H9 (cell line): ENCODE results near the gene ARMC9. TPM values are rescaled to one million over a fixed set of nuclear protein-coding genes. Genes with fewer than 3 reads are reported as not detected.

Experiments used
- DNase-seq: peaks from one replicate; pipeline ENCODE4 v3.0.0-alpha.2; 2017
- H2AFZ ChIP-seq: one replicate; pipeline ENCODE4 v1.6.1; 2013; ENCODE audit warnings: mild to moderate bottlenecking, low read length, control low read depth, moderate library complexity
- H2AK5ac ChIP-seq: 2 replicates; pipeline ENCODE4 v1.6.1; 2013; ENCODE audit warnings: low read length, control low read depth, mixed read lengths; ENCODE audit not compliant: insufficient read length
- H2BK120ac ChIP-seq: one replicate; pipeline ENCODE4 v1.6.1; 2013; ENCODE audit warnings: low read depth, mild to moderate bottlenecking, low read length, control low read depth, inconsistent platforms; ENCODE audit not compliant: poor library complexity, severe bottlenecking
- H2BK12ac ChIP-seq: 2 replicates; pipeline ENCODE4 v1.6.1; 2013; ENCODE audit warnings: low read length, control low read depth, mixed read lengths, low read depth; ENCODE audit not compliant: insufficient read length
- H2BK15ac ChIP-seq: 2 replicates; pipeline ENCODE4 v1.6.1; 2013; ENCODE audit warnings: low read depth, low read length, control low read depth
- H2BK20ac ChIP-seq: one replicate; pipeline ENCODE4 v1.6.1; 2013; ENCODE audit warnings: low read depth, mild to moderate bottlenecking, low read length, control low read depth, inconsistent platforms; ENCODE audit not compliant: poor library complexity, severe bottlenecking
- H2BK5ac ChIP-seq: 2 replicates; pipeline ENCODE4 v1.6.1; 2013; ENCODE audit warnings: low read length, control low read depth, mixed read lengths; ENCODE audit not compliant: insufficient read length
- H3K14ac ChIP-seq: 2 replicates; pipeline ENCODE4 v1.6.1; 2013; ENCODE audit warnings: low read length, control low read depth; ENCODE audit not compliant: insufficient read depth
- H3K18ac ChIP-seq: 2 replicates; pipeline ENCODE4 v1.6.1; 2013; ENCODE audit warnings: low read depth, mild to moderate bottlenecking, mixed read lengths, low read length, control low read depth; ENCODE audit not compliant: insufficient read length
- H3K23ac ChIP-seq: 2 replicates; pipeline ENCODE4 v1.6.1; 2013; ENCODE audit warnings: low read length, control low read depth, mixed read lengths, low read depth; ENCODE audit not compliant: insufficient read length
- H3K23me2 ChIP-seq: 2 replicates; pipeline ENCODE4 v1.6.1; 2013; ENCODE audit warnings: low read depth, mild to moderate bottlenecking, mixed read lengths, low read length, control low read depth; ENCODE audit not compliant: insufficient read length, poor library complexity, severe bottlenecking
- H3K27ac ChIP-seq: 2 replicates; pipeline ENCODE4 v1.5.1; 2013; ENCODE audit warnings: low read length, control low read depth, mixed read lengths, low read depth; ENCODE audit not compliant: insufficient read length
- H3K27me3 ChIP-seq: 2 replicates; pipeline ENCODE4 v1.6.1; 2013; ENCODE audit warnings: low read length, control low read depth, inconsistent platforms; ENCODE audit not compliant: insufficient read depth
- H3K4ac ChIP-seq: 2 replicates; pipeline ENCODE4 v1.6.1; 2013; ENCODE audit warnings: low read depth, mild to moderate bottlenecking, control low read depth, inconsistent platforms, low read length, moderate library complexity
- H3K4me1 ChIP-seq: 2 replicates; pipeline ENCODE4 v1.6.1; 2013; ENCODE audit warnings: low read length, control low read depth, inconsistent platforms; ENCODE audit not compliant: insufficient read depth
- H3K4me2 ChIP-seq: 2 replicates; pipeline ENCODE4 v1.6.1; 2013; ENCODE audit warnings: low read length, control low read depth, mixed read lengths; ENCODE audit not compliant: insufficient read length, insufficient read depth
- H3K56ac ChIP-seq: 2 replicates; pipeline ENCODE4 v1.6.1; 2013; ENCODE audit warnings: low read depth, mild to moderate bottlenecking, mixed read lengths, low read length, control low read depth; ENCODE audit not compliant: insufficient read length
- H3K79me1 ChIP-seq: 2 replicates; pipeline ENCODE4 v1.6.1; 2013; ENCODE audit warnings: low read depth, mild to moderate bottlenecking, moderate library complexity, low read length, control low read depth, inconsistent platforms; ENCODE audit not compliant: insufficient read depth, poor library complexity, severe bottlenecking
- H3K79me2 ChIP-seq: 2 replicates; pipeline ENCODE4 v1.6.1; 2013; ENCODE audit warnings: low read length, control low read depth, inconsistent platforms; ENCODE audit not compliant: insufficient read depth
- H3K9ac ChIP-seq: 2 replicates; pipeline ENCODE4 v1.6.1; 2013; ENCODE audit warnings: low read length, control low read depth, mixed read lengths; ENCODE audit not compliant: insufficient read length; ENCODE audit errors: extremely low read depth
- H3K9me3 ChIP-seq: one replicate; pipeline ENCODE4 v1.6.1; 2013; ENCODE audit warnings: low read depth, low read length, inconsistent platforms; ENCODE audit not compliant: control insufficient read depth
- H3T11ph ChIP-seq: one replicate; pipeline ENCODE4 v1.6.1; 2013; ENCODE audit warnings: mild to moderate bottlenecking, low read length, control low read depth, inconsistent platforms
- H4K20me1 ChIP-seq: one replicate; pipeline ENCODE4 v1.6.1; 2013; ENCODE audit not compliant: control insufficient read depth, insufficient read length, insufficient read depth
- H4K5ac ChIP-seq: 2 replicates; pipeline ENCODE4 v1.6.1; 2013; ENCODE audit warnings: low read depth, mild to moderate bottlenecking, mixed read lengths, low read length, control low read depth; ENCODE audit not compliant: insufficient read length
- H4K8ac ChIP-seq: replicated peaks from 2 replicates; pipeline ENCODE4 v1.6.1; 2013; ENCODE audit warnings: low read length, control low read depth, mixed read lengths, low read depth; ENCODE audit not compliant: insufficient read length
- H4K91ac ChIP-seq: 2 replicates; pipeline ENCODE4 v1.6.1; 2013; ENCODE audit warnings: low read depth, mild to moderate bottlenecking, moderate library complexity, mixed read lengths, low read length, control low read depth; ENCODE audit not compliant: insufficient read length
- H3K27ac Mint-ChIP-seq, 3 experiments: 2 replicates in 2 of 3; 3 replicates in 1 of 3; pipeline ENCODE4 v1.8.0; 2020 to 2021; ENCODE audit warnings: mixed read lengths in 3 of 3, mild to moderate bottlenecking in 1 of 3, moderate library complexity in 1 of 3
- H3K27me3 Mint-ChIP-seq: 2 replicates; pipeline ENCODE4 v1.8.0; 2021; ENCODE audit warnings: low read depth, mild to moderate bottlenecking, moderate library complexity, mixed read lengths
- H3K36me3 Mint-ChIP-seq, 3 experiments: 2 replicates in 2 of 3; 3 replicates in 1 of 3; pipeline ENCODE4 v1.8.0; 2020 to 2021; ENCODE audit warnings: low read depth in 3 of 3, mixed read lengths in 3 of 3; ENCODE audit not compliant: insufficient read depth in 1 of 3
- H3K4me1 Mint-ChIP-seq, 2 experiments: 2 replicates each; pipeline ENCODE4 v1.8.0; 2020; ENCODE audit warnings: mixed read lengths in 2 of 2
- H3K4me3 Mint-ChIP-seq, 2 experiments: 2 replicates in 1 of 2; 3 replicates in 1 of 2; pipeline ENCODE4 v1.8.0; 2020 to 2021; ENCODE audit warnings: mild to moderate bottlenecking in 2 of 2, mixed read lengths in 2 of 2, moderate library complexity in 1 of 2
- H3K9me3 Mint-ChIP-seq, 2 experiments: 2 replicates in 1 of 2; 3 replicates in 1 of 2; pipeline ENCODE4 v1.8.0; 2020; ENCODE audit warnings: mild to moderate bottlenecking in 2 of 2, mixed read lengths in 2 of 2, moderate library complexity in 1 of 2
- CTCF ChIP-seq: fragments of 200-600 bp; sonication (generic); conservative IDR thresholded peaks from 3 replicates; pipeline ENCODE4 v1.8.0; 2021; ENCODE audit warnings: antibody characterized with exemption, mild to moderate bottlenecking
- WGBS: extraction: QIAGEN DNeasy Blood & Tissue Kit; methylation state at CpG from one replicate; pipeline ENCODE4 v1.1.7; 2013; ENCODE audit warnings: missing lambda C conversion rate, low lambda C conversion rate, mixed read lengths; ENCODE audit not compliant: insufficient read length; ENCODE audit errors: extremely low coverage; 5-methylcytosine and 5-hydroxymethylcytosine counted together
- total RNA-seq: library from RNA; stranded (reverse); gene quantifications from 2 replicates; pipeline ENCODE4 v1.2.1, GENCODE V29; 2021

The ARMC9 gene
- total RNA-seq, 1 experiment from 2014 or later: 37.6 TPM

DNA sequence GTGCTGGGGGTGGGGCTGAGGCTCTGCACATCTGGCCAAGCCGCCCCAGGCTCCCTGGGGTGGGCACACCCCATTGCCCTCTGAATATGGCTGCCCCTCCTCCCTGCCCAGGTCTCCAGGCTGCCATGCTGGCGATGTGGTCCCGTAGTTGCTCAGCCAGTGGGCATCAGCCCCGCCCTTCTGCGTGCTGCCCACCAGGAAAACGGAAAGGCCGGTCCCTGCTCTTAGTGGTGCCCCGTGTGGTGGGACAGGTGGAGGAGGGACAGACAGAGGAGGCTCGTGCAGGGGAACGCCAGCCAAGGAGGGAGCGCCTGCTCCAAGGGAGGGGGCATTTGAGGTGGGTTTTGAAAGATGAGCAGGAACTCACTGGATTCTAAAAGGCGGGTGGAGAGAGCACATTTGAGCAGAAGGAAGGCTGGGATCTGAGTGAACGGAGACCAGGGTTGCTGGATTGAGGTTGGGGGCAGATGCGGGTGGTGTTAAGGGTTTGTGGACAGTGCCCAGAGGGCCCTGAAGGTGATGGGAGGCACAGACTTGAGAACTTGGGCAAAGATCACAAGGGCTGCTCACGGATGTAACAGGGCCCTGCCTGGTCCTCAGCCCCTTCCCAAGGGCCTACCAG is 190.4 kb downstream of the ARMC9 start:
- Histone ChIP-seq H2AK5ac (no peak overlapping the region), H3K14ac (no peak overlapping the region; the same call in 1 of the 2 replicates), H2BK15ac (no peak overlapping the region), H4K91ac (no peak overlapping the region), H3K23ac (no peak overlapping the region), H3T11ph (no peak overlapping the region), H2BK5ac (no peak overlapping the region), H3K9me3 (no peaks in the 10 kb centered on the region), H4K8ac (no peak overlapping the region), H3K79me1 (no peaks in the 10 kb centered on the region), H3K4me2 (no peak overlapping the region), H3K4ac (no peak overlapping the region), H3K27ac (no peak overlapping the region), H2AFZ (no peak overlapping the region), H4K20me1 (no peaks in the 10 kb centered on the region), H3K56ac (no peak overlapping the region), H2BK120ac (no peak overlapping the region), H3K18ac (no peak overlapping the region), H3K27me3 (no peaks in the 10 kb centered on the region), H3K9ac (no peak overlapping the region), H3K4me1 (no peaks in the 10 kb centered on the region; the same call in 1 of the 2 replicates), H3K23me2 (no peaks in the 10 kb centered on the region), H2BK12ac (no peak overlapping the region), H3K79me2 (no peaks in the 10 kb centered on the region), H4K5ac (no peak overlapping the region), H2BK20ac (no peak overlapping the region)
- peaks cover 5% of the 10 kb centered on the region for H3K27me3 Mint-ChIP-seq
- DNase-seq: no peak
- H3K36me3 Mint-ChIP-seq: peaks cover 7 to 12% (median 7%) of the 10 kb centered on the region in 3 experiments
- no CpG with 5 or more reads among the region's 15 CpGs for WGBS
- peak overlapping the region in 1 of 3 experiments; percentile 71; a peak in 2 of 7 replicates for H3K27ac Mint-ChIP-seq
- no peak for TF ChIP-seq CTCF
- peaks cover 8 to 11% of the 10 kb centered on the region in 2 experiments for H3K9me3 Mint-ChIP-seq
- H3K4me1 Mint-ChIP-seq: peaks cover 30 to 33% of the 10 kb centered on the region in 2 experiments
- H3K4me3 Mint-ChIP-seq: no peak overlapping the region; a peak in 1 of 5 replicates
